ENCODE measurements around the gene DIAPH2.

The DIAPH2 gene

DNA sequence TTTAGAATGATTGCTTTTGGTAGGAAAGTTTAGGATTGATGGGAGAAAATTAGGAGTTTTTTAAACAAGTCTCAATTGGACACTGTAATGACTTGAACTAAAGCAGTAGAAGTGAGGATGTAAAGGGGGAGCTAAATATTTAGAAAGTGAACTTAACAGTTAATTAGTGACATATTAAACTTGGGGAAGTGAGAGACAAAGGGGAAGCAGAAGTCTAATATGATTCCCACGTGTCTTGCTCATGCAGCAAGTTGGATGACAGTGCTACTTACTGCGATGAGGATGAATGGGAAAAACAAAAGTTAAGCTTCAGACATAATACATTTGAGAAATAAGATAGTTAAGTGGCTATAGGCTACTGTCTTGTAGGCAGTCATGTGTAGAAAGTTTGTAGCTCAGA, 309.5 kb downstream of the DIAPH2 start:
- Histone ChIP-seq H3K4me3 (ENCODE audit: low read depth, low read length) (no peak overlapping the region), H3K4me1 (ENCODE audit: control insufficient read depth, insufficient read depth, low read length) (no peaks in the 10 kb centered on the region), H3K36me3 (ENCODE audit: control insufficient read depth in 2 of 2, insufficient read depth in 1 of 2, low read length in 2 of 2) (no peaks in the 10 kb centered on the region), H3K9me3 (ENCODE audit: control insufficient read depth, insufficient read depth, low read depth, low read length) (no peaks in the 10 kb centered on the region), H3K27ac (ENCODE audit: extremely low read depth, low read depth, low read length) (no peak overlapping the region)
- TF ChIP-seq ZNF391 (tag by site-specific recombination; IDR thresholded peaks at IDR 0.05; ENCODE audit: borderline replicate concordance, low read depth) (no peak), ZNF114 (tag by site-specific recombination; IDR thresholded peaks at IDR 0.05) (no peak), ZNF658 (tag by site-specific recombination; IDR thresholded peaks at IDR 0.05) (no peak), ZNF792 (tag by site-specific recombination; IDR thresholded peaks at IDR 0.05) (no peak), ZNF555 (tag by site-specific recombination; conservative IDR thresholded peaks at IDR 0.05) (no peak), ZEB2 (tag by site-specific recombination; IDR thresholded peaks at IDR 0.05) (no peak), ZNF530 (tag by site-specific recombination; IDR thresholded peaks at IDR 0.05; ENCODE audit: low read depth) (no peak)
- TF ChIP-seq, protein P1, sequence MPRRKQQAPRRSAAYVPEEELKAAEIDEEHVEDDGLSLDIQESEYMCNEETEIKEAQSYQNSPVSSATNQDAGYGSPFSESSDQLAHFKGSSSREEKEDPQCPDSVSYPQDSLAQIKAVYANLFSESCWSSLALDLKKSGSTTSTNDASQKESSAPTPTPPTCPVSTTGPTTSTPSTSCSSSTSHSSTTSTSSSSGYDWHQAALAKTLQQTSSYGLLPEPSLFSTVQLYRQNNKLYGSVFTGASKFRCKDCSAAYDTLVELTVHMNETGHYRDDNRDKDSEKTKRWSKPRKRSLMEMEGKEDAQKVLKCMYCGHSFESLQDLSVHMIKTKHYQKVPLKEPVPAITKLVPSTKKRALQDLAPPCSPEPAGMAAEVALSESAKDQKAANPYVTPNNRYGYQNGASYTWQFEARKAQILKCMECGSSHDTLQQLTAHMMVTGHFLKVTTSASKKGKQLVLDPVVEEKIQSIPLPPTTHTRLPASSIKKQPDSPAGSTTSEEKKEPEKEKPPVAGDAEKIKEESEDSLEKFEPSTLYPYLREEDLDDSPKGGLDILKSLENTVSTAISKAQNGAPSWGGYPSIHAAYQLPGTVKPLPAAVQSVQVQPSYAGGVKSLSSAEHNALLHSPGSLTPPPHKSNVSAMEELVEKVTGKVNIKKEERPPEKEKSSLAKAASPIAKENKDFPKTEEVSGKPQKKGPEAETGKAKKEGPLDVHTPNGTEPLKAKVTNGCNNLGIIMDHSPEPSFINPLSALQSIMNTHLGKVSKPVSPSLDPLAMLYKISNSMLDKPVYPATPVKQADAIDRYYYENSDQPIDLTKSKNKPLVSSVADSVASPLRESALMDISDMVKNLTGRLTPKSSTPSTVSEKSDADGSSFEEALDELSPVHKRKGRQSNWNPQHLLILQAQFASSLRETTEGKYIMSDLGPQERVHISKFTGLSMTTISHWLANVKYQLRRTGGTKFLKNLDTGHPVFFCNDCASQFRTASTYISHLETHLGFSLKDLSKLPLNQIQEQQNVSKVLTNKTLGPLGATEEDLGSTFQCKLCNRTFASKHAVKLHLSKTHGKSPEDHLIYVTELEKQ (tag by site-specific recombination; IDR thresholded peaks at IDR 0.05; ENCODE audit: borderline replicate concordance): no peak
- POLR2A ChIA-PET: no interaction called here
- CTCF ChIA-PET: interaction anchor here (0.6 kb wide), 1 partner anchor 144 kb away, joined by 3 read pairs; no protein-coding TSS in a partner anchor

DNA sequence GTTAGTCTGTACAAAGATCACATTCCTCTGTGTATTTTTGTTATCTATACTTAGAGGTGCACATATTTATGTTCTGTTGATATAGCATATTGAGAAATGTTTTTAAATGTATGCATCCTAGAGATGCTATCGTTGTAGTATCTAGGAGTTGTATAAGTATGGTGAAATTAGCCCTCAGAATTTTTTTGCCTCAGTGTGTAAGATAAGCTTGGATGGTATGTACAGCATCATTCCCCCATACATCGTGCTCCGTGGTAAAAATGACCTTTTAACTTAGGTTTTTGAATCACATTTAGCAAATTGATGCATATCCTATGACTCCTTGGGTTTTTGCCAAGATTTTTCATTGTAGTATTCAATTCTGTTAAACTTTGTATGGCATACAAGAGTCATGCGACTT, 312.6 kb downstream of the DIAPH2 start:
- CTCF ChIA-PET: no interaction called here
- Histone ChIP-seq H3K27ac (ENCODE audit: extremely low read depth, low read depth, low read length) (no peak overlapping the region), H3K36me3 (ENCODE audit: control insufficient read depth in 2 of 2, insufficient read depth in 1 of 2, low read length in 2 of 2) (no peaks in the 10 kb centered on the region), H3K9me3 (ENCODE audit: control insufficient read depth, insufficient read depth, low read depth, low read length) (no peaks in the 10 kb centered on the region), H3K4me1 (ENCODE audit: control insufficient read depth, insufficient read depth, low read length) (no peaks in the 10 kb centered on the region), H3K4me3 (ENCODE audit: low read depth, low read length) (no peak overlapping the region)
- POLR2A ChIA-PET: no interaction called here
- TF ChIP-seq KLF9 (tag by site-specific recombination; IDR thresholded peaks at IDR 0.05; ENCODE audit: low read depth) (no peak), ZFP37 (tag by site-specific recombination; IDR thresholded peaks at IDR 0.05) (no peak), ZNF501 (tag by site-specific recombination; IDR thresholded peaks at IDR 0.05) (no peak), EGR2 (tag by site-specific recombination; IDR thresholded peaks at IDR 0.05; ENCODE audit: low read depth) (no peak), ZNF112 (tag by site-specific recombination; IDR thresholded peaks at IDR 0.05) (no peak), ZNF37A (tag by site-specific recombination; IDR thresholded peaks at IDR 0.05) (no peak), ZXDB (tag by site-specific recombination; IDR thresholded peaks at IDR 0.05) (no peak), ZNF394 (tag by site-specific recombination; IDR thresholded peaks at IDR 0.05; ENCODE audit: borderline replicate concordance) (no peak), ZNF548 (tag by site-specific recombination; IDR thresholded peaks at IDR 0.05) (no peak), ZNF623 (tag by site-specific recombination; IDR thresholded peaks at IDR 0.05) (no peak), ZNF792 (tag by site-specific recombination; IDR thresholded peaks at IDR 0.05) (no peak), ZNF514 (tag by site-specific recombination; IDR thresholded peaks at IDR 0.05) (no peak)
- TF ChIP-seq, protein P2, sequence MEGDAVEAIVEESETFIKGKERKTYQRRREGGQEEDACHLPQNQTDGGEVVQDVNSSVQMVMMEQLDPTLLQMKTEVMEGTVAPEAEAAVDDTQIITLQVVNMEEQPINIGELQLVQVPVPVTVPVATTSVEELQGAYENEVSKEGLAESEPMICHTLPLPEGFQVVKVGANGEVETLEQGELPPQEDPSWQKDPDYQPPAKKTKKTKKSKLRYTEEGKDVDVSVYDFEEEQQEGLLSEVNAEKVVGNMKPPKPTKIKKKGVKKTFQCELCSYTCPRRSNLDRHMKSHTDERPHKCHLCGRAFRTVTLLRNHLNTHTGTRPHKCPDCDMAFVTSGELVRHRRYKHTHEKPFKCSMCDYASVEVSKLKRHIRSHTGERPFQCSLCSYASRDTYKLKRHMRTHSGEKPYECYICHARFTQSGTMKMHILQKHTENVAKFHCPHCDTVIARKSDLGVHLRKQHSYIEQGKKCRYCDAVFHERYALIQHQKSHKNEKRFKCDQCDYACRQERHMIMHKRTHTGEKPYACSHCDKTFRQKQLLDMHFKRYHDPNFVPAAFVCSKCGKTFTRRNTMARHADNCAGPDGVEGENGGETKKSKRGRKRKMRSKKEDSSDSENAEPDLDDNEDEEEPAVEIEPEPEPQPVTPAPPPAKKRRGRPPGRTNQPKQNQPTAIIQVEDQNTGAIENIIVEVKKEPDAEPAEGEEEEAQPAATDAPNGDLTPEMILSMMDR (tag by site-specific recombination; IDR thresholded peaks at IDR 0.05): no peak
- TF ChIP-seq, protein P3, sequence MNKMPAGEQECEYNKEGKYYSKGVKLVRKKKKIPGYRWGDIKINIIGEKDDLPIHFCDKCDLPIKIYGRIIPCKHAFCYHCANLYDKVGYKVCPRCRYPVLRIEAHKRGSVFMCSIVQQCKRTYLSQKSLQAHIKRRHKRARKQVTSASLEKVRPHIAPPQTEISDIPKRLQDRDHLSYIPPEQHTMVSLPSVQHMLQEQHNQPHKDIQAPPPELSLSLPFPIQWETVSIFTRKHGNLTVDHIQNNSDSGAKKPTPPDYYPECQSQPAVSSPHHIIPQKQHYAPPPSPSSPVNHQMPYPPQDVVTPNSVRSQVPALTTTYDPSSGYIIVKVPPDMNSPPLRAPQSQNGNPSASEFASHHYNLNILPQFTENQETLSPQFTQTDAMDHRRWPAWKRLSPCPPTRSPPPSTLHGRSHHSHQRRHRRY (tag by site-specific recombination; IDR thresholded peaks at IDR 0.05): no peak
- TF ChIP-seq, protein P4, sequence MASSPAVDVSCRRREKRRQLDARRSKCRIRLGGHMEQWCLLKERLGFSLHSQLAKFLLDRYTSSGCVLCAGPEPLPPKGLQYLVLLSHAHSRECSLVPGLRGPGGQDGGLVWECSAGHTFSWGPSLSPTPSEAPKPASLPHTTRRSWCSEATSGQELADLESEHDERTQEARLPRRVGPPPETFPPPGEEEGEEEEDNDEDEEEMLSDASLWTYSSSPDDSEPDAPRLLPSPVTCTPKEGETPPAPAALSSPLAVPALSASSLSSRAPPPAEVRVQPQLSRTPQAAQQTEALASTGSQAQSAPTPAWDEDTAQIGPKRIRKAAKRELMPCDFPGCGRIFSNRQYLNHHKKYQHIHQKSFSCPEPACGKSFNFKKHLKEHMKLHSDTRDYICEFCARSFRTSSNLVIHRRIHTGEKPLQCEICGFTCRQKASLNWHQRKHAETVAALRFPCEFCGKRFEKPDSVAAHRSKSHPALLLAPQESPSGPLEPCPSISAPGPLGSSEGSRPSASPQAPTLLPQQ (tag by site-specific recombination; IDR thresholded peaks at IDR 0.05): no peak
- TF ChIP-seq, protein P5, sequence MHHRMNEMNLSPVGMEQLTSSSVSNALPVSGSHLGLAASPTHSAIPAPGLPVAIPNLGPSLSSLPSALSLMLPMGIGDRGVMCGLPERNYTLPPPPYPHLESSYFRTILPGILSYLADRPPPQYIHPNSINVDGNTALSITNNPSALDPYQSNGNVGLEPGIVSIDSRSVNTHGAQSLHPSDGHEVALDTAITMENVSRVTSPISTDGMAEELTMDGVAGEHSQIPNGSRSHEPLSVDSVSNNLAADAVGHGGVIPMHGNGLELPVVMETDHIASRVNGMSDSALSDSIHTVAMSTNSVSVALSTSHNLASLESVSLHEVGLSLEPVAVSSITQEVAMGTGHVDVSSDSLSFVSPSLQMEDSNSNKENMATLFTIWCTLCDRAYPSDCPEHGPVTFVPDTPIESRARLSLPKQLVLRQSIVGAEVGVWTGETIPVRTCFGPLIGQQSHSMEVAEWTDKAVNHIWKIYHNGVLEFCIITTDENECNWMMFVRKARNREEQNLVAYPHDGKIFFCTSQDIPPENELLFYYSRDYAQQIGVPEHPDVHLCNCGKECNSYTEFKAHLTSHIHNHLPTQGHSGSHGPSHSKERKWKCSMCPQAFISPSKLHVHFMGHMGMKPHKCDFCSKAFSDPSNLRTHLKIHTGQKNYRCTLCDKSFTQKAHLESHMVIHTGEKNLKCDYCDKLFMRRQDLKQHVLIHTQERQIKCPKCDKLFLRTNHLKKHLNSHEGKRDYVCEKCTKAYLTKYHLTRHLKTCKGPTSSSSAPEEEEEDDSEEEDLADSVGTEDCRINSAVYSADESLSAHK (tag by site-specific recombination; IDR thresholded peaks at IDR 0.05): no peak

Measured in HEK293 (cell line).